Urothelium cell line (cell line): ENCODE data around the gene ZNF614.
"Not testable (repeated sequence)": the region's sequence is repeated elsewhere in the genome, so short reads cannot be mapped to it uniquely, and the experiment has no call there.

Source experiments
- DNase-seq: peaks from one replicate; pipeline ENCODE4 v3.0.0; 2011; ENCODE audit warnings: low spot score, mixed read lengths
- FAIRE-seq: peaks from 2 replicates; lab custom pipeline; 2011; peaks lifted over from hg19 to GRCh38; lab: Jason Lieb, UNC

Gene ZNF614

DNA sequence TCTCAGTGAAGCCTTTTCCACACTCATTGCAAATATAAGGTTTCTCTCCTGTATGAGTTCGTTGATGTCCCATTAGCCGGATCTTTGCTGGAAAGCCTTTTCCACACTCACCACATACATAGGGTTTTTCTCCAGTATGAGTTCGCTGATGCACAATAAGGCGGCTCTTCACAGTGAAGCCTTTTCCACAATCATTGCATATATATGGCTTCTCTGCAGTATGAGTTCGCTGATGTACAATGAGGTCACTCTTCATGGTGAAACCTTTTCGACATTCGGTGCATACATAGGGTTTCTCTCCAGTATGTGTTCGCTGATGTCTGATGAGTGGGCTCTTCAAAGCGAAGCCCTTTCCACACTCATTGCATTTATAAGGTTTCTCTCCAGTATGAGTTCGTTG is 34.8 kb downstream of the ZNF614 start:
- DNase-seq (no peak), FAIRE-seq (no peak)

DNA sequence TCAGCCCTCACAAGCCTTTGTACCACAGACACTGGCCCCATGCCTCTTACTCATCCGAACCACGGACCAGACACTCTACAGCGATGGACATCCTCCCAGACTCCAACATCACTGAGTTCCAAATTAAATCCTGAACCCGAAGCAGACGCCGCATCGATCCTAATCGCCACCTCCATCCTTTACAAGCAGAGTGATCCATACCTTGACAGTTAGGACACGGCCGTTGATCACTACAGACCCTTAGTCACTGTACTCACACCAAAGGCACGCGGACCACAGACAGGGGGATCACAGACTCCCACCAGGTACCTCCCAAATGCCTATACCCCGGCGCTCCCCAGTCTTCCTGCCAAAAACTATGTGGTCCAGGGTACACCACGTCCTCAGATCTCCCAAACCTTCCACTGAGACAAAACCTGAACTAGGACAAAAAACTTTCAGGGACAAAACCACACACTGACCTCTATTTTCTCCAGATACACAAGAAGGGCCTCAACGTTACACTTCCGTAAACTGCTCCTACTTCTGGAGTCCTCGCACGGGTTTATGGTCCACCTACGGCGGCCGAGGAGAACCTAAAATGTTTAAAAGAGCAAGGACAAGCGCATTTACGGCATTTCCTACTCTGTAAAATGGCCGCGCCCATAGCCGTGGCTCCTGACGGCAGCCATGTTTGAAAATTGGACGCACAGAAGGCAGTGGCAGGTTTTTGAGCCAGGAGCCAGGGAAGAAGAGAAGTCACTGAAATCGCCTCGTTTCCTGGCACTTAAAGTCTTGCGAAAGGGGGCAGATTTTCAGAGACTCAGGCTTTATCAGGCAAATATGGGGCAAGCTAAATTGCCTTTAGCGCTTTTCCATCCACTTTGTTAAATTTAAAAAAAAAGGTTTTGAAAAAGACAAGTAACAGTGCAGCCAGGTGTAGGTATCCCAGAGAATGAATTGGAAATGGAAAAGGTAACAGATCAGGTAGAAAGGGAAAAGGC is 41.6 kb downstream of the ZNF614 start, which contains the start of gene ZNF350:
Gene ZNF350 (minus strand): TSS at position 532 of the 983 bp plus-strand sequence. CDS start 12,480 bp downstream, outside the sequence.
- peak; percentile 35 for FAIRE-seq
- DNase-seq: peak; percentile 83

DNA sequence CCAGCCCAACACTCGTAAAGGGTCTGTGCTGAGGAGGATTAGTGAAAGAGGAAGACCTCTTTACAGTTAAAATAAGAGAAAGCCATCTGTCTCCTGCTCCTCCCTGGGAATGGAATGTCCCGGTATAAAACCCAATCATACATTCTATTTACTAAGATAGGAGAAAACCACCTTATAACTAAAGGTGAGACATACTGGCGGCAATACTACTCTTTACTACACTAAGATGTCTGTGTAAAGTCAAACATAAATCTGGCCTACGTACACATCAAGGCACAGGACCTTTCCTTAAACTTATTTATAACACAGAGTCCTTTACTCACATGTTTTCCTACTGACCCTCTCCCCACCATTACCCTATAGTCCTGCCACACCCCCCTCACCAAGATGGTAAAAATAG is 44.8 kb downstream of the ZNF614 start:
- FAIRE-seq (no peak), DNase-seq (no peak)

DNA sequence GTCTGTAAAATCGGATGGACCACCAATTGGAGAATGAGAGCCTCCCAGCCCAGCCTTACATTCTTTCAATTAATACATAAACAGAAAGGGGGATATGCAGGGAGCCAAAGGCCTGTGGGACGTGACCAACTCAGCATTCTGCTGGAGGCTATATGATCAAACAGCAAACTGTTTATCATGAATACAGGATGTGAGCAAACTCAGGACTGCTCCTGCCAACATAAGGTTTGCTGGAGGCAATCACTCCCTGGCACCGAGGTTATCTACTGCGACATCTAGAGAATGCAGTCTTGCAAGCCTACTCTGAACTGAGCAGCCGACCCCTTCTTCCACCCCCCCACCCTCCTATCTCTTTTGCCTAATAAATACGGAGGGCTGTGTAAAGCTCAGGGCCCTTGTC is 47.3 kb downstream of the ZNF614 start:
- FAIRE-seq, DNase-seq: not testable (repeated sequence)

DNA sequence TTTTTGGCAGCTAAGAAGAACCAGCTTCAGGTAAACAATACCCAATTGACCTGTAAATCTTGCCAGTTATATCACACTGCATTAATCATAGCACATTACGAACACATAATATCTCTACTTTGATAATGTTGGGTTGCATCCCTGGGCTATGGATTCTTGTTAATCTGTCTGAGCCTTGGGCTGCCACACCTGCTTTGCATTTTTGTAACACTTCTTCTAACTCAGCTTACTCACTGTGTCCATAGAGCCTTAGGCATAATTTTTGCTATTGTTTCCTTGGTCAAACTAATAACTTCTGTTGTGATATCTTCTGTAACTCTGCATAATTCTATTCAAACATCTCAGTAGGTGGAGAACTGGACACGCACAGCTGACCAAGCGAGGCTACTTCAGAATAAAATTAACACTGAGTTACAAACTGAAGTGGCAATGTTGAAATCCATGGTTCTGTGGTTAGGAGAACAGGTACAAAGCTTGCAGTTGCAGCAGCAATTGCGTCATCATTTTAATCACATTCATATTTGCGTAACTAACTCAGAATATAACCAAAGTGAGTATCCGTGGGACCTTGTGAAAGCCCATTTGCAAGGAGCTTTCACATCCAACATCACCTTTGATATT is 48.0 kb downstream of the ZNF614 start:
- DNase-seq: no peak
- FAIRE-seq: no peak

DNA sequence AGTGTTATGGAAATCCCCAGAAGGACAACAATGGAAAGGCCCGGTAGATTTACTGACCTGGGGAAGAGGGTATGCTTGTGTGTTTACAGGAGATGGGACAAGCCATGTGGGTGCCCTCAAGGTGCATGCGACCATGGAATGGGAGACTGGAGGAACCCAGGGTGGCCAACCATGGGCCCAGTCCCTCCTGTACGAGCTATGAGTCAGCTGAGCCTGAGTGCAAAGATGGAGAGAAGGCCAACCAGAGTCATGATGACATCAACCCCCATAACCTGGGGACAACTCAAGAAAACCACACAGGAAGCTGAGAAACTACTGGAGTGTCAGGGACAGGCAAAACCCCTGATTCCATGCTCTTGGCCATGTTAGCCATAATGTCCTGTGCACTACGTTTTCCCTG is 49.3 kb downstream of the ZNF614 start:
- no peak for DNase-seq
- no peak for FAIRE-seq

DNA sequence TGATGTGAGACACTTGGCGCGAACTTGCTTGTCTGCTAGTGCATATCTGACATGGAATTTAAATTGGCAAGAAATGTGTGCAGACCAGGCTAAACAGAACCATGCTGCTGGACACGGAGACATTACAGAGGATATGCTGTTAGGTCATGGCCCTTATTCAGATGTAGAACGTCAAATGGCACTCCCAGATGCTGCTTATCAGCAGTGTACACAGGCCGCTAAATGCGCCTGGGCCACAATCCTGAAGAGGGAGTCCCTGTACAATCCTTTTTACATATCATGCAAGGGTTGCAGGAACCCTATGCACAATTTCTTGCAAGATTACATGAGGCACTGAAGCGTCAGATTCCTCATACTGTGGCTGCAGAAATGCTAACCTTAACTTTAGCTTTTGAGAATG is 50.8 kb downstream of the ZNF614 start:
- DNase-seq: no peak
- no peak for FAIRE-seq

DNA sequence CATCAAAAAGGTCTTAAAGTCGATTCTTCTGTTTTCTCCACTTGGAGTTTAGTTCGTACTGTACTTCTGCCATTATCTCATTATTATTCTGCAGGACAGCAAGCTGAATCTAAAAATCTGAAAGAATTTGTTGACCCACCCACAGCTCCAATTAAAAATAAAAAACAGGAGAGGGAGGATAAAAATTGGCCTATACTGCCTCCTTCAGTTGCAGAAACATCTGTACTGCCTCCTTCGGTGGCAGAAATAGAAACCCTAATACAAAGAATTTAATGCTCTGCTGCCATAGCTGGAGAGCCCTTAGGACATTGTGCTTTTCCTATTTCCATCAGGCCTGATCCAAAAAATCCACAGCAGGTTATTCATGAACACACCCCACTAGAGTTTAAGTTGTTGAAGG is 51.3 kb downstream of the ZNF614 start:
- no peak for FAIRE-seq

DNA sequence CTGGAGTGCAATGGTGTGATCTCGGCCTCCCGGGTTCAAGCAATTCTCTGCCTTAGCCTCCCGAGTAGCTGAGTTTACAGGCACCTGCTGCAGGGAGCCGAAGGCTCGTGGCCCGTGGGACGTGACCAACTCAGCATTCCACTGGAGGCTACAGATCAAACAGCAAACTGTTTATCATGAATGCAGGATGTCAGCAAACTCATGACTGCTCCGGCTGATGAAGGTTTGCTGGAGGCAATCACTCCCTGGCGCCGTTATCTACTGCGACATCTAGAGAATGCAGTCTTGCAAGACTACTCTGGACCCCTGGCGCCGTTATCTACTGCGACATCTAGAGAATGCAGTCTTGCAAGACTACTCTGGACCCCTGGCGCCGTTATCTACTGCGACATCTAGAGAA is 52.4 kb downstream of the ZNF614 start:
- not testable (repeated sequence) for FAIRE-seq

More for the DNA sequence above, 51.3 kb downstream of the ZNF614 start:
- no peak for DNase-seq

DNA sequence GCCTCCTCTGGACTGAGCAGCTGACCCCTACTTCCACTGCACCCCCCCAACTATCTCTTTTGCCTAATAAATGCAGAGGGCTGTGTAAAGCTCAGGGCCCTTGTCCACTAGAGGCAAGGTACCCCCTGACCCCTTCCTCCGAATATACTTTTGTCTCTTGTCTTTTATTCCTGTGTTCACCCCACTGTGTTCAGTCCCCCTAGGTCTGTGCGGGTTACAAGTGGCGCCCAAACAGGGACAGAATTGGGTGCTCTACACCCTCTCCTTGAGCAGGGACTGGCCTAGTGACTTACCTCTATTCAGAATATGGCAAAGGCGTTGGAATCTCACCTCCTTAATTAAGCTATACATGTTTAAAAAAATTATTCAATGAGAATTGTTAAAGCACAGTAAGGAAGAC is 56.6 kb downstream of the ZNF614 start:
- no peak for DNase-seq
- no peak for FAIRE-seq

More for the DNA sequence above, 52.4 kb downstream of the ZNF614 start:
- not testable (repeated sequence) for DNase-seq

DNA sequence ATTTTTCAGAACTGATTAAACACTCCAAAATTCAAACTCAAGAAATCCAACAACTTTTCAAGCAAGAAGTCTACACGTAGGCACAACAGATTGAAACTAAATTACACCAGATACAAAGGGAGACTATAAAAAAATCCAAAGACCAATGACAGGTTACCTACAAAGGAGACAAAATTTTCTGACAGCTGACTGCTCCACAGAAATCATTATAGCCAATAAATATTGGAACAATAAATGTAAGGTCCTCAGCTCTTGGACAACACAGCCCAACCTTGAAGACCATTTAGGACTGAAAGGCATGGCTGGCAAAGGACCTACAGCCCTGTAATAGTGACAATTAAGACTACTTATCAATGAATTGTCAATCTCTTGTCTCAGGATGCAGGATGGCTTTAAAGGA is 57.5 kb downstream of the ZNF614 start:
- DNase-seq (no peak), FAIRE-seq (no peak)

DNA sequence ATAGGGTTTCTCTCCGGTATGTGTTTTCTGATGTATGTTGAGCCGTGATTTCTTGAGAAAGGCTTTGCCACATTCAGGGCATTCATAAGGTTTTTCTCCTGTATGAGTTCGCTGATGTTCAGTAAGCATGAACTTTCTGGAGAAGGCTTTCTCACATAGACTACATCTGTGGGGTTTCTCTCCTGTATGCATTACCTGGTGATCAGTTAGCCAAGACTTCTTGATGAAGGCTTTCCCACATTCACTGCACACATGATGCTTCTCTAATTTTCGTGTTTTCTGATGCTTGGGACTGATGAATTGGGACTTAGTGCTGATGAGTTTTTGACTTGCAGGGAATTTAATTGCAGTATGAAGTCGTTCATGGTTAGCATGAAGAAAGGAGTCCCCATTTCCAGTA is 62.6 kb downstream of the ZNF614 start:
- no peak for FAIRE-seq

More for the DNA sequence above, 62.6 kb downstream of the ZNF614 start:
- no peak for DNase-seq
